ENCODE measurements around the gene SRCAP. TPM values are rescaled to one million over a fixed set of nuclear protein-coding genes. Genes with fewer than 3 reads are reported as not detected.

SRCAP gene
- total and polyA plus RNA-seq, 2 of the 8 experiments (the other 6 are each of a cell fraction or from before 2014, with no cell fraction given) = 5.5 to 54.3 TPM

GRCh38 chr16:30786936-30787612, 88.1 kb downstream of the SRCAP start, which contains the start of gene ZNF629 (continued):
- TF ChIP-seq HDAC2 (IDR thresholded peaks at IDR 0.05; ENCODE audit: borderline replicate concordance in 1 of 2, low read depth in 2 of 2, low read length in 2 of 2) (peak; percentile 80; a peak in 3 of 4 replicates), SAP30 (IDR thresholded peaks at IDR 0.05; ENCODE audit: insufficient read depth, insufficient replicate concordance, low read length) (no peak), SUZ12 (IDR thresholded peaks at IDR 0.05; ENCODE audit: low read length) (no peak), NRF1 (IDR thresholded peaks at IDR 0.05; ENCODE audit: low read depth, low read length) (no peak), JUN (IDR thresholded peaks at IDR 0.05; ENCODE audit: low read depth, low read length) (no peak), ZNF274 (IDR thresholded peaks at IDR 0.05; ENCODE audit: borderline replicate concordance, extremely low read depth, low read length) (no peak), JUND (IDR thresholded peaks at IDR 0.05; ENCODE audit: low read length) (0 out of 2 replicates have a peak, but pooled peaks have one; percentile 17), SP2 (IDR thresholded peaks at IDR 0.05; ENCODE audit: low read length) (peak; percentile 95), SRF (IDR thresholded peaks at IDR 0.05; ENCODE audit: low read depth, low read length) (no peak), GABPA (IDR thresholded peaks at IDR 0.05; ENCODE audit: borderline replicate concordance, insufficient read depth, low read length) (peak; percentile 87; the same call in 1 of the 2 replicates), TEAD4 (IDR thresholded peaks at IDR 0.05; ENCODE audit: low read depth, low read length) (no peak), RXRA (IDR thresholded peaks at IDR 0.05; ENCODE audit: insufficient read depth, low read depth, low read length) (no peak), KDM5A (IDR thresholded peaks at IDR 0.05; ENCODE audit: low read length) (no peak), BACH1 (IDR thresholded peaks at IDR 0.05; ENCODE audit: low read length) (peak; percentile 26; the same call in 1 of the 2 replicates), TBP (IDR thresholded peaks at IDR 0.05; ENCODE audit: low read depth, low read length) (peak; percentile 91), ATF2 (IDR thresholded peaks at IDR 0.05; ENCODE audit: low read length) (no peak), GTF2F1 (IDR thresholded peaks at IDR 0.05; ENCODE audit: borderline replicate concordance, low read depth, low read length) (no peak), SP1 (IDR thresholded peaks at IDR 0.05; ENCODE audit: low read depth, low read length) (peak; percentile 54; the same call in 1 of the 2 replicates)
- TF ChIP-seq, protein P1, sequence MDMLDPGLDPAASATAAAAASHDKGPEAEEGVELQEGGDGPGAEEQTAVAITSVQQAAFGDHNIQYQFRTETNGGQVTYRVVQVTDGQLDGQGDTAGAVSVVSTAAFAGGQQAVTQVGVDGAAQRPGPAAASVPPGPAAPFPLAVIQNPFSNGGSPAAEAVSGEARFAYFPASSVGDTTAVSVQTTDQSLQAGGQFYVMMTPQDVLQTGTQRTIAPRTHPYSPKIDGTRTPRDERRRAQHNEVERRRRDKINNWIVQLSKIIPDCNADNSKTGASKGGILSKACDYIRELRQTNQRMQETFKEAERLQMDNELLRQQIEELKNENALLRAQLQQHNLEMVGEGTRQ (IDR thresholded peaks at IDR 0.05; ENCODE audit: low read length) = no peak
- TF ChIP-seq, protein P2, sequence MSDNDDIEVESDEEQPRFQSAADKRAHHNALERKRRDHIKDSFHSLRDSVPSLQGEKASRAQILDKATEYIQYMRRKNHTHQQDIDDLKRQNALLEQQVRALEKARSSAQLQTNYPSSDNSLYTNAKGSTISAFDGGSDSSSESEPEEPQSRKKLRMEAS (IDR thresholded peaks at IDR 0.05) = no peak; the same call in 1 of the 2 replicates
- TF ChIP-seq, protein P3, sequence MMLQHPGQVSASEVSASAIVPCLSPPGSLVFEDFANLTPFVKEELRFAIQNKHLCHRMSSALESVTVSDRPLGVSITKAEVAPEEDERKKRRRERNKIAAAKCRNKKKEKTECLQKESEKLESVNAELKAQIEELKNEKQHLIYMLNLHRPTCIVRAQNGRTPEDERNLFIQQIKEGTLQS (IDR thresholded peaks at IDR 0.05; ENCODE audit: insufficient read depth, low read depth, low read length) = no peak

Measured in H1 (cell line).